CD4-positive, alpha-beta T cell treated with Interferon alpha-2 for 1 hour (primary cell): Measurements from ENCODE around the gene HTR3D.
A peak's percentile ranks its signal among the peaks of the same experiment; 100 is the strongest.
"Not testable (repeated sequence)": the region's sequence is repeated elsewhere in the genome, so short reads cannot be mapped to it uniquely, and the experiment has no call there.

Experiments used
- DNase-seq, 2 donors: peaks; one replicate each; pipeline ENCODE4 v3.0.0-alpha.2; 2020 to 2022

Gene HTR3D, protein sequence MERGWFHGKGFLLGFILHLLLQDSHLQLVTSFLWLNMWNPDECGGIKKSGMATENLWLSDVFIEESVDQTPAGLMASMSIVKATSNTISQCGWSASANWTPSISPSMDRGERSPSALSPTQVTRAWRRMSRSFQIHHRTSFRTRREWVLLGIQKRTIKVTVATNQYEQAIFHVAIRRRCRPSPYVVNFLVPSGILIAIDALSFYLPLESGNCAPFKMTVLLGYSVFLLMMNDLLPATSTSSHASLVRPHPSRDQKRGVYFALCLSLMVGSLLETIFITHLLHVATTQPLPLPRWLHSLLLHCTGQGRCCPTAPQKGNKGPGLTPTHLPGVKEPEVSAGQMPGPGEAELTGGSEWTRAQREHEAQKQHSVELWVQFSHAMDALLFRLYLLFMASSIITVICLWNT

DNA sequence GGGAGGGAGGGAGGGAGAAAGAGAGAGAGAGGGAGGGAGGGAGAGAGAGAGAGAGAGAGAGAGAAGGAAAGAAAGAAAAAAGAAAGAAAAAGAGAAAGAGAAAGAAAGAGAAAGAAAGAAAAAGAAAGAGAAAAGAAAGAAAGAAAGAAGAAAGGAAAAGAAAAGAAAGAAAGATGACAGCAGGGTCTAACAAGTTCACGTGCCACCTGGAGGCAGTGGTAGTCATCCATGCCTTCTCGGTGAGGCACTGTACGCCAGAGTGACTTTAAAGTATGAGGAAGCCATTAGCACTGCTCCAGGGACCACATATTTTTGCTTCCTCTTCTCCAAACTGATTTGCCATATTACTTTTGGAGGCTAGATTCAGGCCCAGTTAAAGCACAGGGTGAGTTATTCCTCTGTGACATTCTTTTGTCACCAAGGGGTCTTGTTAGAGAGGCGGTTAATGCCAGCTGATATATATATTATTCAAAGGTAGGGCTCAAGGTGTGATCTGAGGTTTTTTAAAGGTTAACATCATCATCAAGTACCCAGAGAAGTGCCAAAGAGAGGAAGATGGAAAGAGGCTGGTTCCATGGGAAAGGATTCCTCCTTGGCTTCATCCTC is at the start of gene HTR3D:
Gene HTR3D (plus strand): TSS at position 556 of the 606 bp plus-strand sequence. CDS start 0 bp downstream, at position 556.
- DNase-seq = no peak

DNA sequence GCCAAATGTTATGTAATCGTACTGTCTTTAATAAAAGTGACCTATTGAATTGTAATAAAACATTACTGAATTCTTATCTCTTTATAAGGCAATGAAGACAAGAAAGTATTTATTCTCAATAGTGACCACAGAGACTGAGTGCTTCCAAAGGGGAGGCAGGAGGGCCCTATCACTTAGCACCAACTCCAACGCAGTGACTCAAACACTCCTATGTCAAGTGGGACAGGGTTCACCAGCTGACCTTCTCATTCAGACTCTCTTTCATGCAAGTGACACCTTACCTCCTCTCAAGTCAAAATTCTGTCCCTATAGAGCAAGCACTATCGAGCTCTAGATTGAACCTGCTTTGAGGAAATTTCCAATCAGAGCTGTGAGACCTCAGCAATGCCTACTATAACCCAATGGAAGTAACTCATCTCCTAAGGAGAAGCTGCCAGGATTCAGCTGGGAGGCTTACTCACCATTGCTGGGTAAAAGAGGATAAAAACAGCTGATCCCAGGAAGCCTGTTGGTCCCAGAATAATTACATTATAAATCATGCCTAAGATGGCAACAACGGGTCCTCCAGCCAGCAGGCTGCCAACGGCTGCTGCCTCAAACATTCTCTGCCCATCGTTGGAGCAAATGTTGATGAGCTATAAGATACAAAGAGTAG is 49.4 kb upstream of the HTR3D start:
- no peak for DNase-seq

DNA sequence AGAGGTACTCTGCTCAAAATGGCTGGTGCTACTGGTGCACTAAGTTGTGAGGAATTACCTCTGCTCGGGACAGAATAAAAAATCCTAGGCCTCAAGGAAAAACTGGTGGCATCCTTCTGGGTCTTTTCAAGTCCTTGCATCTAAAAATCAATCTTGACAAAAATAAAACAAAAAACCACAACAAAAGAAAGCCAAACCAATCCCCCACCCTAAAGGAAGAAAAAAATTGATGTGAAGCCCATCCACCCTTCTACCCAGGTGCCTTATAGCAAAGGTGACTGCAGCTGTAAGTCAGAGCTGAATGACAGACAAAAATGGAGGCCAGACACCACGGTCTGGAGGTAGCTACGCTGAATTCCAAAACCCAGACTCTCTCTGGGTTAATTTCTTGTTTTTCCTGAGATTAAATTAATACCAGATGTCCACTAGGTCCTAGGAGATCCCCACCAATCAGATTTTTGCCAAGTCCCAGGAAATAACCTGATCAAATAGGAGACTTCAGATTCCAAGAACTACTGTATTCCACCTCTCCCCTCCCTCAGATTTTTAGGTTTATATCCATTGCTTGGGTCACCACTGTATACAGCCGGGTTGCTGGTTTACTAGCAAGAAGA is 47.3 kb upstream of the HTR3D start:
- DNase-seq = no peak

DNA sequence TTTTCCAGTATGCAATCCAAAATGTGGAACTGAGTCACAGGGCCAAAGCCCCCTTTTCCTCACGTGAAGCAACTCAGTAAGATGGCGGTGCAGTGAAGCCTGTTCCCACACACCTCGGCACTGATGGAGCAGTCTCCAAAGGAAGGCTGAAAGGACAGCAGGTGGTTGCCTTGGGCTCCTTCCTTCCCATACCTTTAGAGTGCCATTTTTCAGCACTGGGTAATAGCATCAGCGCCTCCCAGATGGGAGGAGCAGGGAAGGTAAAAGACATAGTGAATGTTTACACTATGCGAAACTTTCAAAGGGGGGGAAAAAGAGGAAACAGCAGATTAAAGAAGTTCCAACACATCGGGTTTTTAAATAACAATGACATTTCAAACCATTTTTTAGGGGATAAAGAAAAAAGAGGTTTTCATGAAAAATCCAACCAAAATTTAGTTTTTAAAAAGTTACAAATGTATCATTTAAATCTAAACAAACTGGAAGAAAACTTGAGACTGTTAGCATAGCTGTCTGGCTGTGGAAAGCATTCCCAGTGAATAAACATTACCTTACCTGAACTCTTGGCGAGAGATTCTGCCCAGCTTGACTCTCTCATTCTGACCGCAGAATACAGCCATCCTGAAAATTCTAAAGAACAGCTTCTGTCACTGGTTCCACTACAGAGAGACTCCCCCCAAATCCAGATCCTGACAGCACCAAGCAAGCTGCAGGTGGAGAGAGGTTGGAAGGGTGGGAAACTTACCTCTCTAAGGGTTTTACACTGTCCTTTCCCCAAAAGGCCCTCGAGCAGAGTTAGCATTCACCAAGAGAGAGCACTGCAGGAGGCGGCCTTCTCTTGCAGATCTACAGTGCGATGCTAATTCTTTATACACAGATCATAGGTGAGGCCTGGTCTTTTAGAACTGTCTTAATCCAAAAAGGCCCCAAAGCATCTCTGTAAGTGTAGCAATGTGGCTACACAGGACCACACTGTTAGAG is 46.5 kb upstream of the HTR3D start:
- no peak for DNase-seq

DNA sequence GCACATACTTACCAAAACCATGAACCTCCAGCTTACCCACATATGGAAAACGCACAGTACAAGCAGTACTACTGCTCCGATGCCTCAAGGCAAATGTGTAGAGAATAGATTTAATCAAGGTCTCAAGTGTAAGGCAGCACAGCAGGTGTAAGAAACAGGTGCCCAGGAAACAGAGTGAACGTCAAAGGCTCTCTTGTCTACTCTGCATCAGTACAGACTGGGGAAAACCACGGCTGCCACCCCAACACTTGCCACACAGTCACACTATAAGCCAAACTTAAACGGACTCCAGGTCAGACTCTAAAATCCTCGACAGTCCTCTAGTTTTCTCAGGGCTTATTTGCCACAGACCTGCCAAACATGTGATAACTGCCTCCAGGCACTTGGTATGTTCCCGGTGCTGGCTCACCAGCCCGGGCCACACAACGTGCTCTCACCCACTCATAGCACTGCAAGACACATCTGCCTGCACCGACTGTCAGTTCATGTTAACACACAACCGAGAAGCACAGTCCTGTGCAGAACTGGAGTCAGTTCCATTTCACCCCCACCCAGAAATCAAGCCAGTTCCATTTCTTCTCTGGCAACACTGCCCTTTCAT is 44.4 kb upstream of the HTR3D start:
- no peak for DNase-seq

DNA sequence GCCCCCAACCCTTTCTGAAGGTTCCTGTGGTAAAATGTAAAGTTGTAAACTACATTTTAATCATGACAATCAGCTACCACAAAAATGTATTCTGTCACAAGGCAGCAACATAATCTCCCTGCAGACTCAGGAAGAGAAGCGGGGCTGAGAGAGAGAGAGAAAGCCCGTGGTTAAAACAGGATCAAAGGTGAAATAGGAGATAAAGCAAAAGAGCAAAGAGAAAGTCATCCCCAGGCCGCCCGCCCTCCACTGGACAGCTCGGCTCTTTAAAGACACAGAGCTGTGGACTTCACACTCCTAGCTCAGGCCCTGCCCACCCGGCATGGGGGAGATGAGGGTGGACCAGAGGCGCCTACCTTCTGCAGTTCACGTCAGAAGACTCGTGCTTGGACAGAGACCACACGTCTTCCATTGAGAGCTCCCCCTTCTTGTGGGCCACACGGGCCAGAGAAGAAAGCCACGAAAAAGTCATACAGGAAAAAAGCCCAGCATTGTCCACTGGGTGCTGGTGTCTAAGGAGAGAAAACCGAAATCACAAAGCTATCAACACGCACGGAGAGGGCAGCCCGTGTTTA is 43.2 kb upstream of the HTR3D start:
- no peak for DNase-seq

DNA sequence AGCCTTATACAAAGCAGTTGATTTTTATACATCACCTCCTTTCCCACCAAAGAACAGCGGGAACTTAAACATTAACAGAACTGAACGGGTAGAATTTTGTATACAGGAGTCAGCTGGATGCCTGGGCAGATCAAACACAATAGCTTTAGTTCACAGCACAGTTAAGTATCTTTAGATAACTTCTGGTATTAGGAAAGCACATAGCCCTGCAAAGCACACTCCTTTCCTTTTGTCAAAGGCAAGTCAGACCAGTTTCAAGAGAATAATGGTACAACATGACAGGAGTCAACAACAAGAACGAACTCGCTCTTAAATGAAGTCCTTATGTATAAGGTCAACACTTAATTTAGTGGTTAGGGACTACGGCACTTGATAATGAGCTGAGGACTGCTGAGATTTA is 40.1 kb upstream of the HTR3D start:
- no peak for DNase-seq

DNA sequence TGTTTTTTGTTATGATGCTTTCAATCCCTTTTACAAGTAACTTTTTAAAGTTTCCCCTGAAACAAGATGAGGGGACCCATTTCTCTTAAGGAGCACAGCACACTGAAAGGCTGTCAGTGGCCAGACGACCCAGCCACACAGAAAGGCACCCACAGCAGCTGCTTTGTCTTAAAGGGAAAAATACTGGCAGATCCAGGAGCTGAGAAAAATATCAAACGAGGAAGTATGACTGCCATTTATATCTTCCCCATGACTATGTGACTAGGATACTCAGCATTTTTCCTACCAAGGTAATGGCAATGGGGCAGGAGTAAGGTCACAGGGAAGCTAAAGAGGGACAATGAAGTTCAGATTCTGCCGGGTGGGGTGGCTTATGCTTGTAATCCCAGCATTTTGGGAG is 29.8 kb upstream of the HTR3D start:
- DNase-seq = no peak

DNA sequence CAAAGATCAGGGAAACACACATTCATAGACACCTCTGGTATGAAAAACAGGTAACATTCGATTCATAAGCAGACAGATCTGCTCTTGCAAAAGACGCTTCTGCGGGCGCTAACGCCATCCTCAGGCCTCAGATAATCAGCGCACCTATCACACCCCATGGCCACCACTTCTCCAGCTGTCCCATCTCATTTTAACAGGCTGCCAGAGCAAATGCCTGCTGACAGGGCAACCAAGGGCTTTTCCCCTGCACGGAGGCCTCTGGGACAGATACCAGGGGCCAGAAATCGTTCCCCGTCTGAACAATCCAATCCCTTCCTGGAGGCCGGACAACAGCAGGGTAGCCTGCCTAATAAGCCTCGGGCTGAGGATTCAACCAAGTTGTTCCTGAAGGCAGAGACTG is 29.1 kb upstream of the HTR3D start:
- no peak for DNase-seq

DNA sequence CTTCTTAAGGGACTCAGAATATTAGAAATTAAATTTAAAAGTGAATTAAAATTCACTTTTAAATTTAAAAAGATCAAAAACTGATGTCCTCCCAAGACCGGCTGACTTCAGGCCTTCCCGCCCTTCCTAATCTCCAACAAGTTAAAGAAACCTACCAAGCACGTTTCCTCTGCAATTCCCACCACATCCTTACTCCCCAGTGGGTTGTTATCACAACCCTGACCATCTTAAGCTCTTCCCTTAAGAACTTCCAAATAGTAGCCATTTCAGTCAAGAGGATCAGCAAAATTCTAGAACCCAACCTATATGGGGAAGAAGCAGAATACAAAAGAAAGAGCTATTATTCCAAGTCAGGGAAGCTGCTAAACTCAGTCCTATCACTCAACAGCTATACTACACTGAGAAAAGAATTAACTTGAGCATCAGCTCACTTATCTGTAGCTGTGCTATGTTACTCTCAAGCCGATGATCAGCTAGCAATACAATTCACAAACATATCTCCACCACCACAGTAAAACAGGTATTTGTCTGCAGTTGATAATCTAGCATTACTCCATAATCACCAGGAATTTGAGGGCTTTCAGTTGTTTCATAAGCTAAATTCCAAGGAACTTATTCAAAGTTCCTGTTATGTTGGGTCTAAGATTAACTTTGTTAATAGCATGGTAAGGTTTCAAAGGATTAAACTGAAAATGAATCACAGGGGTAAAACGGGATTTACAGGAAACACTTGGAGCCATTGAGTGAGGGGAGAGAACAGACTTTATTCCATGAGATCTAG is 28.2 kb upstream of the HTR3D start:
- no peak for DNase-seq

DNA sequence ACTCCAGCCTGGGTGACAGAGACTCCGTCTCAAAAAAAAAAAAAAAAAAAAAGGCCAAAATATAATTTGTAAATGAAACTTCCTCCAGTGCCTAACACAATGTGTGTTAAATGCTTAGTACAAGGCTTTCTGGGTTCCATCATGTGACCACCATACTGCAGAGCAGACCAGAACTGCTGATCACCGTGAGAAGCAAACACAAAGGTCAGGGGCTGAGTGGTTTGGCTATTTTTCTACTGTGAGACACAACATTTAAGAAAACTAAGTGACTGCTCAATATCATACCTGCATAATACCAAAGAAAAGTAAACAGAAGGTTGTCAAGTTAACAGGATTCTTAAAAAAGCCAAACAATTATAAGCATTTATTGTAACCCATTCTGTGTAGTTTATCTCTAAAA is 27.1 kb upstream of the HTR3D start:
- no peak for DNase-seq

DNA sequence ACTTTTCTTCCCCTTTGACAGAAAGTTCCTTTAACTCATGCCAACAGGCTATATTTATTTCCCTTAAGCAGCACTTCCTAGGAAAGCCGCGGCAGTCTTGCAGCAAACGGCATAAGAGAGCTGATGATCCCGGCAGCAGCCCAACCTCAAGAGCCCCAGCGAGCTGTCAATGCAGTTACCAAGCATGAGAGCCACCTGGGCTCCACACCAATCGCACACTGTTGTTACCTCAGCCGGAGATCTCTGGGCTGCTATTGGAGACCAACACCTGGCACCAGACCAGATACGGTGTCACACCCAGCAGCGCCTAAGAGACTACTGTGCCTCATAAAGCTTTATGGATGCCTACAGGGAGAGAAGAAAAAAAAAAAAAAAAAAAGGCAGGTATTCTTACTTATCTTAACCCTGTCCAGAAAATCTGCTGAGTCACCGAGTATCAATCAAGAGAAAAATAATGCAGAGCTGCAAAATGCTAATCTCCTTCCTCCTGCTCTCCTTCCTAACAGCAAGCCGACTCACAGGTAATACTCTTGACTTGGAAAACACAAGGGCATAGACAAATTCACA is 25.5 kb upstream of the HTR3D start:
- peak; percentile 1 to 4 for DNase-seq

DNA sequence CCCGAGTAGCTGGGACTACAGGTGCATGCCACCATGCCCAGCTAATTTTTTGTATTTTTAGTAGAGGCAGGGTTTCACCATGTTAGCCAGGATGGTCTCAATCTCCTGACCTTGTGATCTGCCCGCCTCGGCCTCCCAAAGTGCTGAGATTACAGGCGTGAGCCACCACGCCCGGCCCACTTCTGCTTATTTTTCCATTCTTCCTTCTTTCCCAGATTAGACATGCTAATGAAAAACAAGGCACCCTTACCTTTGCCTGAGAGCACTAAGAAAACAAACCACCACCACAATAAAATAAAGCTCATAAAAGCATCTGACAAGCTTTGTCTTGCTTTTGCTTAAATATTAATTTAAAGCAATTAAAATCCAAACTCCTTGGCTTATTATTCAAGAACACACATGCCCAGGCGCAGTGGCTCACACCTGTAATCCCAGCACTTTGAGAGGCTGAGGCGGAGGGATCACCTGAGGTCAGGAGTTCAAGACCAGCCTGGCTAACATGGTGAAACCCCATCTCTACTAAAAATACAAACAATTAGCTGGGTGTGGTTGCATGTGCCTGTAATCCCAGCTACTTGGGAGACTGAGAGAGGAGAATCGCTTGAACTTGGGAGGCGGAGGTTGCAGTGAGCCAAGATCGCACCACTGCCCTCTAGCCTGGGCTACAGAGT is 24.3 kb upstream of the HTR3D start:
- DNase-seq = not testable (repeated sequence)

DNA sequence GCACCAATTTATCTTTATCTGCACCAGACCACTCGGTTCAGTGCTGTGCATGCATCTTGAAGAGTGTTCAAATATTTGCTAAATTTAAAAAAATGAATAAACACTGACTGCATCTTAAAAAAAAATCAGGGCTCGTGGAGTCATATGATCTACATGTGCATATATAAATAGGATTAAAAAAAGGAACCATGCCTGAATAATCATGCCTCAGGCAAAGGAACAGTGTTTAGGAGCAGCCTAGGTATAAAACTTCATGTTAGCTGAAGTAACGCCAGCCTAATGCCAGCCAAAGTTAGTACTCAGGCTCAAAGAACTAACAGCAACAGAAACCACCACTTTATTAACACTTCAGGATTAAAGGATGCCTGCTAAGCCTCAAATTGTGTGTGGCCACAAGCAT is 23.4 kb upstream of the HTR3D start:
- DNase-seq = no peak

DNA sequence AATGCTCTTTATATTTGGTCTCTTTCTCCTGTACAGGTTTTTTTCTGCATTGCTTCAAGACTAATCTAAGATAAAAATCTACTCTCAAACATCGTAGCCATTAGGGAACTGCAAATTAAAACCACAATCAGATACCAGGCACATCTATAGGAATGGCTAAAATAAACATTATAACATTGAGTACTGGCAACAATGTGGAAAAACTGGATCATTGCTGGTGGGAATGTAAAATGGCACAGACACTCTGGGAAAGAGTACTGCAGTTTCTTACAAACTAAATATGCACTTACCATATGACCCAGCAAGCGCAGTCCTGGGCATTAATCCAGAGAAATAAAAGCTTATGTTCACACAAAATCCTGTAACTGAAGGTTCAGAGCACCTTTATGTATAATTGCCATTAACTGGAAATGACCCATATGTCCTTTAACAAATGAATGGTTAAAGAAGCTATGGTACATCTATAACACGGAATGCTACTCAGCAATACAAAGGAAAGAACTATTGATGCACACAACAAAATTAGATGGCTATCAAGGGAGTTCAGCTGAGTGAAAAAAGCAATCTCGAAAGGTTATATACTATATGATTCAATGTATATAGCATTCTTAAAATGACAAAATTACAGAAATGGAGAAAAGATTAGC is 20.2 kb upstream of the HTR3D start:
- no peak for DNase-seq

DNA sequence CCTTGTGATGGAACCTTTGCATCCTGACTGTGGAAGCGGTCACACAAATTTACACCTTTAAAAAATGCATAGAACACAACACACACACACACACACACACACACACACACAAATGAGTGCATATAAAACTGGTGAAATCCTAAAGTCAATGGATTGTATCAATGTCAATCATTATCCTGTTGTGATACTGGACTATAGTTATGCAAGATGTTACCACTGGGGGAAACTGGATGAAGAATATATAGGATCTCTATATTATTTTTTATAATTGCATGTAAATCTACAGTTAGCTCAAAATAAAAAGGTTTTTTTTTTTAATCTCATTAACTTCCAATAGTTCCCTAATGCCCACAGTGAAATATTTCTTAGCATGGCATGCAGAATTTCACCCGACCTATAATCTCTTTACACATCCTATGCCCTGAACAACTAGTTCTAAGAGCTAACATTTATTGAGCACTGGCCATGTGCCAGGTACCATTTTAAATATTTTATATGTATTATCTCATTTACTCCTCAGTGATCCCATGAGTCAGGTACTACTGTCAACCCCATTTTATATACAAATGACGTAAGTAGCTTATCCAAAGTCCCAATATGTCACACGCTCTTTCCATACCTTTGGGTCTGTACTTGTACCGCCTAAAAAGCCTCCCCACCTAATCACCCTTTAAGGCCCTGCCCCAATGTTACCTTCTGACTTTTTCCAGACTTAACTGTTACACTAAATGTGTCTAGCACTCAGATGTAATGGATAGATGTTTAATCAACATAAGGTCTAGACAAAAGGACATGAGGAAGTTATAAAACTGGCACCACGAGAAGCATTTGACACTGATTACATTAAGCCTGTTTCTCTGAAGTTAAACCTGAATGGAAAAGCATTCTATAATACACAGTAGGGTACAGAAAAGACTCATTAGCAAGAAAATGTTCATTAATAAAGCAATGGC is 19.3 kb upstream of the HTR3D start:
- DNase-seq = no peak

DNA sequence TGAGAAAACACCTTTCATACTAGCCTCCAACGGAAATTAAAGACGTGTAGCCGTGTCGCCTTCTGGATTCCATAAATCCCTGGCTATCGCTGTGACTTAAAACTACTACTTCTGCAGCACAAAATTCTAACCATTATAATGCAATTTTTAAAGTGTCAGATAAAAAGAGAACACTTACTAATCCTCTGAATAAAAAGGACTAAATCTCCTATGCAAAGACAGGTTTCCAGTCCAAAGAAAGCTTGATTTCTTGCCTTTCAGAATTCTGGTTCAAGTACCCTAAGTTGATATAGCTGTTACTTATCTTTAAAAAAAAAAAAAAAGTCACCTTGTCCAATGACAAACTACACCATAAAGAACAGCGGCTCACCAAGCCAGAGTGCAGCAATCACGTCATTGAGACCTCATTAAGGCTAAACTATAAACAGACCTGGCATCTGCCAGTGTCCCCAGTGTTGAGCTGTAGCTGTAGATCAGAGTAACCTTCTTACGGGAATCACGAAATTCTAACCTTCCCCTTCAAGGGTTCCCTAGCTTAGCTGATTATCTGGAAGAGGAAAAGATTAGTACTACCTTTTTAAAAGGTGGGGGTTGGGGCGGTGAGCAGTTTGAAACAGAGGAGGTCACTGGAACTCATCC is 16.0 kb upstream of the HTR3D start:
- no peak for DNase-seq

DNA sequence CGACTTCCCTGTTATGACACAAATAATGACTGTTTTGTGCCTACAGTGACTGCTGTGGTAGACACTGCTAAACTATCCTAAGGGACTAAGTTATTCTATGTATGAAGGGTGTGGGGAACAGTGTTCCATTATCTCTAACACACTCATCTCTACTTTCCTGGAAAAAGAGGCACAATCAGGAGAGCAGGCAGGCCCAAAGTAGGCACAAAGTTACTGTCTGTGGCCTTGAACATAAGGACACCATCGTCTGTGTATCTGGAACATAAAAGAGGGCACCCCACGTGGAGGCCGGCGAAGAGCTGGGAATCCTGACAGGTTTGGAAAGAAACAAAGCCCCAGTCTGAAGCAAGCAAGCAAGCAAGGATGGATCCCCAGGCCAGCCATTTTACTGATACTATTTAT is 15.4 kb upstream of the HTR3D start:
- DNase-seq = no peak
